ENCODE measurements around the gene PCP2.

DNA sequence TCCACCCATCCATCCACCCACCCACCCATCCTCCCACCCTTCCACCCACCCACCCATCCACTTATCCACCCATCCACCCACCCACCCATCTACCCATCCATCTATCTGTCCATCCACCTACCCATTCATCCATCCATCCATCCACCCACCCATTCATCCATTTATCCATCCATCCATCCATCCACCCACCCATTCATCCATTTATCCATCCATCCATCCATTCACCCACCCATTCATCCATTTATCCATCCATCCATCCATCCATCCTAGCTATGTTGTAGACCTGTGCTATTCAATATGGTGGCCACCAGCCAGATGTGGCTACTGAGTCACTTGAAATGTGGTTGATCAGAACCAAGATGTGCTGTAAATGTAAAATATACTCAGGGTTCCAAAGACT, 32.8 kb downstream of the PCP2 start:
- TF ChIP-seq, protein P1, sequence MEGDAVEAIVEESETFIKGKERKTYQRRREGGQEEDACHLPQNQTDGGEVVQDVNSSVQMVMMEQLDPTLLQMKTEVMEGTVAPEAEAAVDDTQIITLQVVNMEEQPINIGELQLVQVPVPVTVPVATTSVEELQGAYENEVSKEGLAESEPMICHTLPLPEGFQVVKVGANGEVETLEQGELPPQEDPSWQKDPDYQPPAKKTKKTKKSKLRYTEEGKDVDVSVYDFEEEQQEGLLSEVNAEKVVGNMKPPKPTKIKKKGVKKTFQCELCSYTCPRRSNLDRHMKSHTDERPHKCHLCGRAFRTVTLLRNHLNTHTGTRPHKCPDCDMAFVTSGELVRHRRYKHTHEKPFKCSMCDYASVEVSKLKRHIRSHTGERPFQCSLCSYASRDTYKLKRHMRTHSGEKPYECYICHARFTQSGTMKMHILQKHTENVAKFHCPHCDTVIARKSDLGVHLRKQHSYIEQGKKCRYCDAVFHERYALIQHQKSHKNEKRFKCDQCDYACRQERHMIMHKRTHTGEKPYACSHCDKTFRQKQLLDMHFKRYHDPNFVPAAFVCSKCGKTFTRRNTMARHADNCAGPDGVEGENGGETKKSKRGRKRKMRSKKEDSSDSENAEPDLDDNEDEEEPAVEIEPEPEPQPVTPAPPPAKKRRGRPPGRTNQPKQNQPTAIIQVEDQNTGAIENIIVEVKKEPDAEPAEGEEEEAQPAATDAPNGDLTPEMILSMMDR (IDR thresholded peaks at IDR 0.05): no peak
- no peak for TF ChIP-seq EZH2 (IDR thresholded peaks at IDR 0.05)
